Stimulated activated CD4-positive, alpha-beta T cell treated with anti-CD3 and anti-CD28 coated beads, Interleukin-12 subunit alpha, Interleukin-12 subunit beta, amount 100 ng/mL, for 4 hours (primary cell): ENCODE measurements around the gene DBH.

Experiments used
- DNase-seq: peaks from one replicate; pipeline ENCODE4 v3.0.0-alpha.2; 2020

Gene DBH

DNA sequence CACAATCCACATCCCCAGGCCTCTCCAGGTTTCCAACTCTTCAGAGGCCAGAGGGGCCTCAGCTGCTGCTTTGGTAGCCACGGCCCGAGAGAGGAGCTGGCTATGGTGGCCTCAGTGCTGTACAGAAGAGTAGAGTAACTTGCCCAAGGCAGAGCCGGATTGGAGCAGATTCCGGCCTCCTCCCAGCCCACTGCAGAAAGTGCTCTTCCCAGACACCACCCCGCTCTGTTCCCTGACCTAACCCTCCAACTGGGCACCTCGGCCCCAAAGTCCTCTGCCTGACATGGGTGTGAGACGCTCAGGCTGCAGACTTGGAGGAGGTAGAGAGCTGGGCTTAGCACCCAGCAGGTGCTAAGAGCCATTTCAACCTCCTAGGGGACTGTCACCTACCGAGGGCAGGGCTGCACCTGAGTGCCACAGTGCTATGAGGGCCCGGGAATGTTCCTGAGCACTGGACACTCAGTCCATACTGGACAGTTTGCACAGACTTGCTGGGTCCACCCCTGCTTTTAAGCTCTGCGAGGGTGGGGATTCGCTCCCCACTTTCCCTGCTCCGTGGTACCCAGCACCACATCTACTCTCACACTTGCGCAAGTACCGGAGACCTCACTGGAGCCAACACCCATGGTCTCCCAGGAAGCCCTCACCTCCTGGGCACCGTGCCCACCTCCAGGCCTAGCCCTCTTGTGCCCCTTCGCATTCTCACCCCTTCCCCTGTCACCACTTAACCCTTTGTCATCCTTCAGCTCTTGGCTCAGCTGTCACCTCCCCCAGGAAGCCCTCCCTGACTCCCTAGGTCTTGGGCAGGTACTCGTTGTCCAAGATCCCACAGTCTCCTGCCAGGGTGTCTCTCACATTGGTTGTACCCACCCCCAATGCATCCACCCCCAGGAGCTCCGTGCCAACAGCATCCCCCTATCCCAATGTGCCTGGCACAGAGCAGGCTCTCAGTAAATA lies 49.8 kb downstream of the DBH start:
- no peak for DNase-seq

GRCh38 chr9:133686642-133687575 lies 50.7 kb downstream of the DBH start:
- DNase-seq: no peak

GRCh38 chr9:133687856-133688761 lies 51.9 kb downstream of the DBH start:
- no peak for DNase-seq

GRCh38 chr9:133689151-133689763 lies 53.1 kb downstream of the DBH start:
- no peak for DNase-seq

- DNase-seq: no peak
Observed at GRCh38 chr9:133690081-133690561, 54.0 kb downstream of the DBH start.

- no peak for DNase-seq
Observed at GRCh38 chr9:133691191-133691590, 55.0 kb downstream of the DBH start.

DNA sequence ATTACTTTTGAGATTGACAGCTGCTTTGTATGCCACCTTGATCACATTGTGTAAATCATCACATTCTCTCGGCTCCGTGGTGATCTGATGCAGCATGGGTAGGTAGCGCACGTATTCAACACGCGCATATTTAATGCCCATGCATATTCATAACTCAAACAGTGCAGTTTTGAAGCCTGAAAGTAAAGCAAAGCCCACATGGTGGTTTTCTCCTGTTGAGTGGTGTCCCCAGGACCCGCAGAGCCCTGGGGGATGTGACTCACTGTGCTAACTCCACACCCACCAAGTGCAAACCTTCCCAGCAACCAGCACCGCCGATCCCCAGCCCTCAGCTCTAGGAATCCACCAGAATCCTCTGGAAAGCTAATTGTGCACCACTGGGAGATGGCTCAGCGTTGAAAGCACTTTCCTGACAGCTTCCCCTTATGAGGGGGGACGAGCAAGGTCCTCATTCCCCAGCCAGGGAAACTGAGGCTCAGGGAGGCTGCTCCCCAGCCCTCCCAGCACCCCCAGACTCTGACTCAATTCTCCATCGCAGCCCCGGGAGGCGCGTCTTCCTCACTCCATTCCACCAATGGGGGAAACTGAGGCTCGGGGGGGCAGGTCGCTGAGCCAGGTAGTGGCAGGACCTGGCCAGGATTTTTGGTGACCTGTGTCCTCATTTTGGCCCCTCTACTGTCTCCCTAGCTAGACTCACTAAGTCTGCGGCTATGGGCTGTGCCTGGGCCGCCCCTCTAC lies 55.6 kb downstream of the DBH start:
- no peak for DNase-seq

DNA sequence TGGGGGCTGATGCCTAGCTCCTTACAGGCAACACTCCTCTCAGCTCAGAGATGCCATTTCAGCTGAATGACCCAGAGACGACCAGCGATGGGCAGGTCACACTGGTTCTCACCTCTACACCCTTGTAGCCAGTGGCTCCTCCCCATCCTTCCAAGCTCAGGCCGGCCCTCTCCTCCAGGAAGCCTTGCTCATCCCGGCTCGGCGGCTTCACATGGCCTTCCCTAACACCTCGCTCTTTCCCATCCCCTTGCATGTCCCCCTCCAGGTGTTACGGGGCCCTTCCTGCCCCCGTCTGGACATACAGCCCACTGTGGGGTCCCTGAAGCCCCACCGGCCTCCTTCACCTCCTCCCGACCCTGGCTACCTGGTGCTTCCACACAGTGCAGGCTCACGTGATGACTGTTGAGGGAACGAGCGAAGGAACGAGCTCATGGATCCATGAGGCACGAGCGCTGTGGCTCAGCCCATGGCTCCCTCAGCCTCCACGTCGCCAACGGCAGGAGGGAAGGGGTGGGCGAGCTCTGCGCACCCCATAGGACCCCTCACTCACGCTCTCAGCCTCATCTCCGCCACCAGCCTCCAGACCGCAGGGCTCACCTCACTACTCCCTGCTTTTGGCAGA lies 56.3 kb downstream of the DBH start:
- DNase-seq: no peak

DNA sequence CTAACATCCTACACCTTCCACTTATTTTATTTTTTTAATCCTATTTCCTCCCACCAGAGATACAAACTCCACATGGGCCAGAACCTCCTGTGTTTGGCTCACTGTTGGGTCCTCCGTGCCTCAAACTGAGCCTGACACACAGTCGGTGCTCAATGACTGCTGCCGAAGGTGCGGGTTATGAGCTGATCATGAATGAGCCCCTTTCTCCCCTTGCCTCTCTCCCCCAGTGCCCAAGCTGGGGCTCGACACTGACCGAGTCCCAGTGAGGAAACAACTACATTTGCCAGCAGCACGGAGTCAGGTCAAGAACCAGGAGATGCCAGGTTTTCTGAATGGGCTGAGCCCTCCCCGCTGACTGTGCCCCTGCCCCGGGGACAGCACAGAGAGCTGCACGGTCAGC lies 57.0 kb downstream of the DBH start:
- no peak for DNase-seq

DNA sequence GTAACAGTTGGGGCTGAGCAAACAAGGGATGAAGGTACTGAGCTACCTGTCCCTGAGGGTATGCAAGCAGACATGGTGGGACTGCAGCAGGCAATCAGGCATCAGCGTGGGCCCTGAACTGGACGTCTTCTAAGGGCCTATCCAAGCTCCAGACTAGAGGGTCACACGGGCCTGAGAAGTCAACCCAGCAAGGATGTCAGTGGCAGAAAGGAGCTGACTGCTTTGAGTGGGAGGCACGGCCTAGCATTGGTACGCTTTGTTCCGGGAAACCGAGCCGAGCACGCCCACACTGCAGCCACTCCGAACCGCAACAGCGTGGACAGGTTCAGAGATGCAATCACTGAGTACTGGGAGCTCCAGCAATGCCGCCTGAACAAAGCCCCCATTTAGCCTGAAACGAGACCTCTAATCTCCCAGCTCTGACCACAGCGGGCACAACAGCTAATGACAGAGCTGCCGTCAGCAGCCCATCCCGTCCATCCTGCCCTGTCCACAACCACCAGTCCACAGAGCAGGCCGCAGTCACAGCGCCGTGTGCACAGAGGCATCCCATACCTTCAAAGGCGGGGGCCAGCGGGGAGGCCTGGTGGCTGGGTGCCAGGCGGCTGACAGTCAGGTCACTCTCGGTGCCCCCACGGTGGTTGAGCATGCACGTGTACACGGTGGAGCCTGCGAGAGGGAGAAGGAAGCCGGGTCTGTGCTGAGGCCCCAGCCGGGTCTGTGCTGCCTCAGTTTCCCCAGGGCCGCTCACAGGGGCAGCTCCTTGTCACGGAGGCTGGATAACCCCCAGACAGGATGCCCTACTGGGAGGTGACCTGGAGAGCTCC lies 57.8 kb downstream of the DBH start:
- DNase-seq: no peak

DNA sequence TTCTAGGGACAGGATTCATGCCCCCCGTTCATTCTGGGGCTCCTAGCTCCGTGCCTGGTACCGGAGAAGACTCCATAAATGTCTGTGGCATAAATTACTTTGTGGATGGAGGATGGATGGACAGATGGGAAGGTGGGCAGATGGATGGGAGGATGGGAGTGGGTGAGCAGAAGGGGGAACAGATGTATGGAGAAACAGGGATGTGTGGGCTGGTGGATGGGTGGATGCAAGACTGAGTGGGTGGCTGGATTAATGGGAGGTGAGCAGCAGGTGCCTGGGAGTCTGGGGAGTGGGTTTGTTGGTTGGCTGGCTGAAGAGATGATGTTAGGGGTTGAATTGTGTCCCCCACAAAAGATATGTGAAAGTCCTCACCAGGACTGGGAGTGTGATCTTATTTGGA lies 58.5 kb downstream of the DBH start:
- no peak for DNase-seq

DNA sequence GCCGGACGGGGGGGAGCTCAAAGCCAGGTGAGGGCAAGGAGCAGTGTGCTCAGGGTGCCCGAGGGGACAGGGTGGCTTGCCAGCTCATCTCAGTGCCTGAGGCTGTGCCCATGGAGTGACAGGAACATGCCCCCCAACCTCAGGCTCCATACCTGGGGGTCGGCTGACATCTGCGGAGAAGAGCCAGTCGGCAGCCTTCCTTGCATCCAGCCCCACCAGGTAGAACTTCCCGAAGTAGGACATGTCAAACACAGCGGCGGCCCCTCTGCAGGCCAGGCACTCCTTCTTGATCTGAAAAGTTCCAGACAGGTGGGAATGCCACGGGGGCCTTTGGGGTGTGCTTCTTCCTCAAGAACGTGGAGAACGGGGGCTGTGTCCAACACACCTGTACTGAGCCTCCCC lies 59.9 kb downstream of the DBH start:
- DNase-seq: no peak

DNA sequence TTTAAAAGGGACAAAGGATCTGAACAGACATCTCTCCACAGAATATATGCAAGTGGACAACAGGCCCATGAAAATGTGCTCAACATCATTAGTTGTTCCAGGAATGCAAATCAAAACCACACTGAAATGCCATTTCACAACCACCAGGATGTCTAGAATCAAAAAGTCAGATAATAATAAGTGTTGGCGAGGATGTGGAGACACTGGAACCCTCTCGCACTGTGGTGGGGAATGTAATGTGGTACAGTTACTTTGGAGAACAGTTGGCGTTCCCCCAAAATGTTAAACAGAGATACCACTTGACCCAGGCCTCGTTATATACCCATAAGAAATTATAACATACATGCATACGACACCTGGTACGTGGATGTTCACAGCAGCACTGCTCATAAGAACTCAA lies 63.4 kb downstream of the DBH start:
- DNase-seq: no peak

- DNase-seq: no peak
Observed at GRCh38 chr9:133700819-133701320, 64.7 kb downstream of the DBH start.

DNA sequence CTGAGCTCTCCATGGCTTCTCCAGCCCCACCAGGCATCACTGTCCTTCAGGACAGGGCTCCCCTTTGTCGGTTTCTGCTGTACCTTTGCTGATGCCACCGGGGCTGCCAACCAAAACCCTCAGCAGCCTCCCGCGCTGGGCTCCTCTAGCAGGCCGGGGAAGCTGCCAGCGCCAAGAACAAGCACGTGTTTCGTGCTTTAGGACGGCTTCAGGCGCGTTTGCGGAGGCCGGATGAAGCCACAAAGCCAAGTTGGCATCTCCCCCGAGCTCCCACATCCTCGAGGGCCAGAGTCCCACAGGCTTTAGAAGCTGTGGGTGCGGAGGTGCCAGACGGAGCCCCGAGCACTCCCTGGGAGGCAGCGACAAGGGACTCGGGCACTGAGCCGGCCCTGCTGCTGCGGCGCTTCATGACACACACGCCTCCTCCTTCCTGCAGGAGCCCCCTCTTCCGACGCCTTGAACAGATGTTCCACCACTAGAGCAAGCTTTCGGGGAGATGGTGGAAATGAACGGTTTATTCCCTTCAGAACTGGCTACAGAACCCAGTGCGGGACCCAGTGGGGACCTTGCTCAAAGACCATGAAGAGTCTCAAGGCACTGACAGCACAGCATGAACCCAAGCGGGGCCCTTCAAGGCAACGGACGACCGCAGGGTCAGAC lies 65.3 kb downstream of the DBH start:
- DNase-seq: peak; percentile 50

DNA sequence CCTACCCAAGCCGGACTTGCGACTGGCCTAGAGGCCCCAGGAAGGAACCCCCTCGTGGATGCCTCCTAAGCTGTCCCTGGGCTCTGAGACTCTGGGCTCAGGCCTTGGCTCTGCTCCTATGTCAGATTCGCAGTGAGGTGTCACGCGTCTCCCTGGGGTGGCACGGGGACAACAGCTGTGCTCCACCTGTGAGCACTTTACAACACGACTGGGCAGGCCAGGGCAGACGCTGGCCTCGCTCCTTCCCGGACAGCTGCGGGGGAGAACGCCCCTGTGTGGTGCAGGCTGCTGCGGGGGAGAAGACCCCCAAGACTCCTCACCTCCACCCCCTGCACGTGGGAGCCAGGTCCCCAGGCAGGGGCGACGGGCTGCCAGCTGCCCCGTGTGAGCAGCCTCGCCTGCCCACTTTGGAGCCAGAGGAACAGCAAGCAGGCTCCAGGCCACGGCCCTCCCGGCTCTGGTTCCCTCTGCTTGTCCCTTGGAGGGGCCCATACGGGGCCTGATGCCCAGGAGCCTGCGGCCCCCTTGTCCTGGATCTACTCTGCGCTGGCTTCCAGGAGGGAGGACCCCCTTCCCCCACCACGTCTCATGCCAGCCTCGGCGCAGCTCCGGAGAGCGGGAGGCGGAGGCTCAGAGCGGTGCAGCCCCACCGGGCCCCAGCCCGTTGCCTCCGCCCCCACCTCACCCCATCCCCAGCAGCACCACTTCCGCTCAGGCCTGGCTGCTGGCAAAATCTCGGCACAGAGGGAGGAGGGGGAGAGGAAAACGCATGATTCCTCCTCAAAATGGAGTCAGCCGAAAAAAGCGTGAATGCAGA lies 66.0 kb downstream of the DBH start:
- peak; percentile 60 for DNase-seq

DNA sequence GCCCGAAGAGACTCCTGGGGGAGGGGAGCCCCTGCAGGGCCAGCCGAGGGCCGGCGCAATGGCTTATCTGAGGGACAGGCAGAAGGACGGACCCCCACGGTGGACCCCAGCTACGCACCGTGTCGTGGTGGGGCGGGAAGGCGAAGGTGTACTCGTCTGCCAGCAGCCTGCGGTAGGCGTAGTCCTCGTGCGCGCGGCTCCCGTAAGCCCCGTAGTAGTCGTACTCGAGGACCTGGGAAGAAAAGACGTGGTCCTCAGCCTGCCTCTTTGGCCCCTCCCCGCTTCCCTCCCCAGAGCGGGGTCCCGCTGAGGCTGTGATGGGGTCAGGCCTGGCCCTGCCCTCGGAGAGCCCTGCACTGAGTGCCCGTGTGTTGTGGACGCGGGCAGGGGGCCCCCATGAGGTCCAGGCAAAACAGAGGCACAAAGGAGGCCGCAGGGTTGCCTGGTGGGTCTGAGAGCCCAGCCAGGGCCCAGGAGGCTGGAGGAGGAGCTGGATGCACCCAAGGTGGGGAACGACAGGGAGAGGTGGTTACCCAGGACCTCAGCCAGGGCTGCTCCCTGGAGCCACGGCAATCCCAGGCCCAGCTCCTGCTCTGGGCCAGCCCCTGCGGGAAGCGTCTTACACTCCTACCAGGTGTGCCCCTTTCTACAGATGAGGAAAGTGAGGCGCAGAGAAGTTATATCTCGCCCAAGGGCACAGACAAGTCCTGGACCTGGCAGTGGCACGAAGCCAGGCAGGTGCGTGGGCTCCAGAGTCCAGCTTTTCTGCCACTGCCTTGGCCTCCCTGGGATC lies 66.8 kb downstream of the DBH start:
- no peak for DNase-seq
